Effector memory CD8-positive, alpha-beta T cell (primary cell): ENCODE data around the gene BCL2L13.
"Not testable (repeated sequence)": the region's sequence is repeated elsewhere in the genome, so short reads cannot be mapped to it uniquely, and the experiment has no call there.

ENCODE experiments used
- ATAC-seq: fragments of 150-1000 bp; cut with Tn5 transposase; replicated peaks from 2 replicates; pipeline ENCODE4 v1.10.0; 2021; ENCODE audit warnings: mild to moderate bottlenecking, moderate library complexity
- DNase-seq, 3 experiments: peaks; one replicate each; pipeline ENCODE4 v3.0.0; 2021
- H3K27ac Mint-ChIP-seq, 2 donors: one replicate each; pipeline ENCODE4 v1.8.0; 2022; ENCODE audit warnings: mild to moderate bottlenecking in 2 of 2, mixed read lengths in 2 of 2, moderate library complexity in 2 of 2
- H3K27me3 Mint-ChIP-seq, 2 donors: one replicate each; pipeline ENCODE4 v1.8.0; 2022; ENCODE audit warnings: mixed read lengths in 2 of 2
- H3K36me3 Mint-ChIP-seq: one replicate; pipeline ENCODE4 v1.8.0; 2022; ENCODE audit warnings: mild to moderate bottlenecking, moderate library complexity, mixed read lengths; ENCODE audit not compliant: insufficient read depth
- H3K4me1 Mint-ChIP-seq, 2 donors: one replicate each; pipeline ENCODE4 v1.8.0; 2022; ENCODE audit warnings: low read depth in 2 of 2, mixed read lengths in 2 of 2
- H3K4me3 Mint-ChIP-seq, 2 donors: one replicate each; pipeline ENCODE4 v1.8.0; 2022; ENCODE audit warnings: mild to moderate bottlenecking in 2 of 2, mixed read lengths in 2 of 2, moderate library complexity in 2 of 2
- H3K9me3 Mint-ChIP-seq, 2 donors: one replicate each; pipeline ENCODE4 v1.8.0; 2022; ENCODE audit warnings: mixed read lengths in 2 of 2

BCL2L13 gene

DNA sequence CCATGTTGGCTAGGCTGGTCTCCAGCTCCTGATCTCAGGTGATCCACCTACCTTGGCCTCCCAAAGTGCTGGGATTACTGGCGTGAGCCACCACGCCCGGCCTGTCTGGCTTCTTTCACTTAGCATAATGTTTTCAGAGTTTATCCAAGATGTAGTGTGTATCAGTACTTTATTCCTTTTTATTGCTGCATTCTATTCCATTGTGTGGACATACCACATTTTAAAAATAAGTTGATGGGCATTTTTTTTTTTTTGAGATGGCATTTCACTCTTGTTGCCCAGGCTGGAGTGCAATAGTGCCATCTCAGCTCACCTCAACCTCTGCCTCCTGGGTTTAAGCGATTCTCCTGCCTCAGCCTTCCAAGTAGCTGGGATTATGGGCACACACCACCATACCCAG, 3.8 kb downstream of the BCL2L13 start:
- not testable (repeated sequence) for DNase-seq, H3K9me3 Mint-ChIP-seq, H3K4me3 Mint-ChIP-seq, H3K27me3 Mint-ChIP-seq, ATAC-seq, H3K27ac Mint-ChIP-seq
- Mint-ChIP-seq H3K36me3 (peaks cover 42% of the 10 kb centered on the region), H3K4me1 (peaks cover 16 to 34% of the 10 kb centered on the region in 2 donors)

DNA sequence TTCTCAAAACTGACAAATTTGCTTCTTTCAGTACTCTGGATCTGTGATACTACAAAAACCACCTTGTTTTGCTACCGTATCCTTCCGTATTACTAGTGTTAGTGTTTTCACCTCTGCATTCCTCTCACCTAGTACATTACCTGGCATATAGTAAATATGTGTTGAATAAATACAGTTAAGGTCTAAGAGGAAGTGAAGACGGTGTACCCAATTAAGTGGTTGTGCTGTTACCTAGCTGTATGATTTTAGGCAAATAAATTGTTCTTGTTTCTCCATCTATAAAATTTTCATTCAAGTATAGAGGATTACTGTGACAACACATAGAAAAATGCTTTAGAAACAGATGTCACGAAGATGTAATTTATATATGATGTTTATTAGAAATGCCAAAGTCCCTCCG, 8.9 kb downstream of the BCL2L13 start:
- Mint-ChIP-seq H3K27me3 (no peaks in the 10 kb centered on the region), H3K4me1 (peaks cover 1 to 12% of the 10 kb centered on the region in 2 donors), H3K27ac (no peak overlapping the region), H3K9me3 (no peaks in the 10 kb centered on the region), H3K36me3 (peaks cover 12% of the 10 kb centered on the region), H3K4me3 (no peak overlapping the region)
- DNase-seq = no peak
- ATAC-seq = no peak

DNA sequence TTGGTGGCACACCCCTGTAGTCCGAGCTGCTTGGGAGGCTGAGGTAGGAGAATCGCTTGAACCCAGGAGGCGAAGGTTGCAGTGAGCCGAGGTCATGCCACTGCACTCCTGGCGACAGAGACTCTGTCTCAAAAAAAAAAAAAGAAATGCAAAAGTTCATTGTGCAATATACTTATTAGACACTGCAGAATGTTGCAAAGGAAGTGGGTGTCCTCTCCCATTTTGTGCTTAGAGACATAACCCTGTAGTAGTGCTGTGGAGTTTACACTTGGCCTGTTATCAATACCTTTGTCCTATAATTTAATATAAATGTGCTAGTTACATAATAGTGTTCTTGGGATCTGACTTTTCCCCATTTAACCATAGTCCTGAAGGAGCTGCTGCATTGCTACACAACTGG, 9.4 kb downstream of the BCL2L13 start:
- DNase-seq (no peak), ATAC-seq (no peak)
- Mint-ChIP-seq H3K27ac (no peak overlapping the region), H3K4me3 (no peak overlapping the region), H3K4me1 (peaks cover 1 to 6% of the 10 kb centered on the region in 2 donors), H3K36me3 (peaks cover 12% of the 10 kb centered on the region), H3K9me3 (no peaks in the 10 kb centered on the region), H3K27me3 (no peaks in the 10 kb centered on the region)

DNA sequence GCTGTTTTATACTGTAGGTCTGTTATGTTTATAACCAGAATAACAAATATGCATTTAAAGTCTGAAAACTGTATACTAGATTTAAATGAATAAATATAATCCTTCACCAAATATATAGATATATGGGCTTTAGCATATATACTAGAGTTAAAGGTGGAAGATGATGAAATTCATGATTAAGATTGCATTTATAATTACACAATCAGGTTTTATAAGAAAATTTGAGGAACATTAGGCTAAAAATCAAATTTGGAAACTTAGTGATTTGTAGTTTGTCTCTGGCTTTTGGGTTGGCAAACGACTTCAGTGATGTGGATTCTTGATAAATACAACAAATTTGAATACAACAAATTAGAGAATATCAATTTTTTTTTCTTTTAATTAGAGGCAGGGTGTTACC, 10.0 kb downstream of the BCL2L13 start:
- Mint-ChIP-seq H3K4me3 (no peak overlapping the region), H3K4me1 (peaks cover 1 to 5% of the 10 kb centered on the region in 2 donors), H3K36me3 (peaks cover 12% of the 10 kb centered on the region), H3K27me3 (no peaks in the 10 kb centered on the region), H3K9me3 (no peaks in the 10 kb centered on the region), H3K27ac (no peak overlapping the region)
- DNase-seq (no peak), ATAC-seq (no peak)

DNA sequence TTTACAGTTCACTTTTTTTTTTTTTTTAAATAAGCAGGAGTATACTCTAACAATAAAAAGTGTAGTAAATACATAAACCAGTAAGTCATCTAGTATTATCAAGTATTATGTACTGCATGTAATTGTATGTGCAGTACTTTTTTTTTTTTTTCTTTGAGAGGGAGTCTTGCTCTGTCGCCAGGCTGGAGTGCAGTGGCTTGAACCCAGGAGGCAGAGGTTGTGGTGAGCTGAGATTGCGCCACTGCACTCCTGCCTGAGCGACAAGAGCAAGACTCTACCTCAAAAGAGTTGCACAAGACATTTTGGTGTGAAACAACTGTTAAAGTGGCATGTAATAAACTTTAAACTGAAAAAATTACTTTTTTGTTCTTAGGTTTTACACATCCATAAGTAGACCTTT, 16.7 kb downstream of the BCL2L13 start:
- no peak for DNase-seq
- Mint-ChIP-seq H3K27me3 (no peaks in the 10 kb centered on the region), H3K9me3 (no peaks in the 10 kb centered on the region), H3K27ac (no peak overlapping the region), H3K4me1 (no peaks in the 10 kb centered on the region), H3K36me3 (peaks cover 42% of the 10 kb centered on the region), H3K4me3 (no peak overlapping the region)
- no peak for ATAC-seq

DNA sequence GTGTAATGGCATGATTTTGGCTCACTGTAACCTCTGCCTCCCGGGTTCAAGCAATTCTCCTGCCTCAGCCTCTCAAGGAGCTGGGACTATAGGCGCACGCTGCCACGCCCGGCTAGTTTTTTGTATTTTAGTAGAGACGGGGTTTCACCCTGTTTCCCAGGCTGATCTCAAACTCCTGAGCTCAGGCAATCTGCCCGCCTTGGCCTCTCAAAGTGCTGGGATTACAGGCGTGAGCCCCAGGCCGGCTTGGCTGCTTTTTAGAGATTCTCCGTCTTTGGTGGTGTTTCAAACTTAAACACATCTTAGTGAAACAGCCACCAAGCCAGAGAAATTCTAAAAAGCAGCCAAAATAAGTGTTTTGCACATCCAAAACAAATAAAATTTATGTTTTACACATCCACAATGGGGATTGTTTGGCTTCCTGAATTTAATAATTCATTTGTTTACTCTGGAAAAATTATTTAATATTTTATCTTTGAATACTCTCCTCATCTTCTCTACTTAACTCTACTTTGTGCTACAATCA, 18.4 kb downstream of the BCL2L13 start:
- Mint-ChIP-seq H3K27me3 (no peaks in the 10 kb centered on the region), H3K9me3 (no peaks in the 10 kb centered on the region), H3K36me3 (peaks cover 56% of the 10 kb centered on the region), H3K27ac (peak overlapping the region in 1 of 2 donors; percentile 35), H3K4me3 (no peak overlapping the region), H3K4me1 (no peaks in the 10 kb centered on the region)
- DNase-seq = no peak
- no peak for ATAC-seq

DNA sequence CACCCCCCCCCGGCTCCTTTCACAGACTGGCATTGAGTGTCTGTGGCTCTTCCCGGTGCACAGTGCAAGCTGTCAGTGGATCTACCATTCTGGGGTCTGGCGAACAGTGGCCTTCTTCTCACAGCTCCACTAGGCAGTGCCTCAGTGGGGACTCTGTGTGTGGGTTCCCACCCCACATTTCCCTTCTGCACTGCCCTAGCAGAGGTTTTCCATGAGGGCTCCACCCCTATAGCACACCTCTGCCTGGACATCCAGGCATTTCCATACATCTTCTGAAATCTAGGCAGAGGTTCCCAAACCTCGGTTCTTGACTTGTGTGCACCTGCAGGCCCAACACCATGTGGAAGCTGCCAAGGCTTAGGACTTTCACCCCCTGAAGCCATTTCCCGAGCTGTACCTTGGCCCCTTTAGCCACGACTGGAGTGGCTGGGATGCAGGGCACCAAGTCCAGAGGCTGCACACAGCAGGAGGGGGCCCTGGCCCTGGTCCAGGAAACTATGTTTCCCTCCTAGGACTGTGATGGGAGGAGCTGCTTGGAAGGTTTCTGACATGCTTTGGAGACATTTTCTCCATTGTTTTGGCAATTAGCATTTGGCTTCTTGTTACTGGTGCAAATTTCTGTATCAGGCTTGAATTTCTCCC, 26.0 kb downstream of the BCL2L13 start:
- H3K27me3 Mint-ChIP-seq = no peaks in the 10 kb centered on the region
- peaks cover 4 to 14% of the 10 kb centered on the region in 2 donors for H3K4me1 Mint-ChIP-seq
- ATAC-seq (no peak), DNase-seq (no peak)
- no peaks in the 10 kb centered on the region for H3K9me3 Mint-ChIP-seq
- H3K4me3 Mint-ChIP-seq = no peak overlapping the region
- peaks cover 46% of the 10 kb centered on the region for H3K36me3 Mint-ChIP-seq
- no peak overlapping the region for H3K27ac Mint-ChIP-seq

DNA sequence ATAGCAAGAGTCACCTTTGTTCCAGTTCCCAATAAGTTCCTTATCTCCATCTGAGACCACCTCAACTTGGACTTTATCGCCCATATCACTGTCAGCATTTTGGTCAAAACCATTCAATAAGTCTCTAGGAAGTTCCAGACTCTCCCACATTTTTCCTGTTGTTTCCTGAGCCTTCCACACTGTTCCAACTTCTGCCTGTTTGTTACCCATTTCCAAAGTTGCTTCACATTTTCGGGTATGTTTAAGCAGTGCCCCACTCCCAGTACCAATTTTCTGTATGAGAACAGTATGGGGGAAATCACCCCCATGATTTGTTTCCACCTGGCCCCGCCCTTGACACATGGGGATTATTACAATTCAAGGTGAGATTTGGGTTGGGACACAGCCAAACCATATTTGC, 26.7 kb downstream of the BCL2L13 start:
- H3K27me3 Mint-ChIP-seq = no peaks in the 10 kb centered on the region
- H3K27ac Mint-ChIP-seq = peak overlapping the region in 1 of 2 donors; percentile 0
- peaks cover 4 to 14% of the 10 kb centered on the region in 2 donors for H3K4me1 Mint-ChIP-seq
- no peaks in the 10 kb centered on the region for H3K9me3 Mint-ChIP-seq
- ATAC-seq = no peak
- DNase-seq = no peak
- H3K36me3 Mint-ChIP-seq = peaks cover 44% of the 10 kb centered on the region
- no peak overlapping the region for H3K4me3 Mint-ChIP-seq

DNA sequence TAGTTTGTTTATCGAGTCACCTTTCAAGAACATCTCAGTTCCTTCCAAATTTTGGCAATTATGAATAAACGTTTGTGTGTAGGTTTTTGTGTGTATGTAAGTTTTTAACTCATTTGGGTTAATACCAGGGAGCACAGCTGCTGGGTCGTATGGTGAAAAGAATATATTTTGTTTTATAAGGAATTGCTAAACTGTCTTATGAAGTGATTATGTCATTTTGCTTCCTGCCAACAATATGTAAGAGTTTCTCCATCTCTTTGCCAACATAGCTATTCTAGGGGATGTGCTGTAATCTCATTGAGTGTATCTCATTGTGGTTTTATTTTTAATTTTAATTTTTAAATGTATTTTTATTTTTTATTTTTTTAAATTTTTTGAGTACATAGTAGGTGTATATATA, 27.3 kb downstream of the BCL2L13 start:
- Mint-ChIP-seq H3K4me3 (no peak overlapping the region), H3K27ac (peak overlapping the region in 1 of 2 donors; percentile 0), H3K4me1 (peaks cover 4 to 14% of the 10 kb centered on the region in 2 donors), H3K36me3 (peaks cover 38% of the 10 kb centered on the region), H3K27me3 (no peaks in the 10 kb centered on the region), H3K9me3 (no peaks in the 10 kb centered on the region)
- DNase-seq (no peak), ATAC-seq (no peak)

DNA sequence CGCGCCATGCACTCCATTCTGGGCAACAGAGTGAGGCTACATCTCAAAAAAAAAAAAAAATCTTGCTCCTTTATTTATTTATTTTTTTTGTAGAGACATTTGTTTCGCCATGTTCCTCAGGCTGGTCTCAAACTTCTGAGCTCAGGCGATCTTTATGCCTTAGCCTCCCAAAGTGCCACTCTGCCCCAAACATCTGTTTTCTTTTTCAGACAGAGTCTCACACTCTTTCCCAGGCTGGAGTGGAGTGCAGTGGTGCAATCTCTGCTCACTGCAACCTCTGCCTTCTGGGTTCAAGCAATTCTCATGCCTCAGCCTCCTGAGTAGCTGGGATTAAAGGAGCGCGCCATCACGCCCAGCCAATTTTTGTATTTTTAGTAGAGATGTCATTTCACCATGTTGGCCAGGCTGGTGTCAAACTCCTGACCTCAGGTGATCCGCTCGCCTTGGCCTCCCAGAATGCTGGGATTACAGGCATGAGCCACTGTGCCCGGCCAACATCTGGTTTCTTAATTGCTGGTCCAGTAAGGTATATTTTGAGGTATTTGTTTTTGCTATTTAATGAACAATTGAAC, 33.0 kb downstream of the BCL2L13 start:
- not testable (repeated sequence) for H3K4me3 Mint-ChIP-seq, DNase-seq, H3K9me3 Mint-ChIP-seq, H3K36me3 Mint-ChIP-seq, H3K27me3 Mint-ChIP-seq, ATAC-seq, H3K27ac Mint-ChIP-seq
- peaks cover 9 to 33% of the 10 kb centered on the region in 2 donors for H3K4me1 Mint-ChIP-seq

DNA sequence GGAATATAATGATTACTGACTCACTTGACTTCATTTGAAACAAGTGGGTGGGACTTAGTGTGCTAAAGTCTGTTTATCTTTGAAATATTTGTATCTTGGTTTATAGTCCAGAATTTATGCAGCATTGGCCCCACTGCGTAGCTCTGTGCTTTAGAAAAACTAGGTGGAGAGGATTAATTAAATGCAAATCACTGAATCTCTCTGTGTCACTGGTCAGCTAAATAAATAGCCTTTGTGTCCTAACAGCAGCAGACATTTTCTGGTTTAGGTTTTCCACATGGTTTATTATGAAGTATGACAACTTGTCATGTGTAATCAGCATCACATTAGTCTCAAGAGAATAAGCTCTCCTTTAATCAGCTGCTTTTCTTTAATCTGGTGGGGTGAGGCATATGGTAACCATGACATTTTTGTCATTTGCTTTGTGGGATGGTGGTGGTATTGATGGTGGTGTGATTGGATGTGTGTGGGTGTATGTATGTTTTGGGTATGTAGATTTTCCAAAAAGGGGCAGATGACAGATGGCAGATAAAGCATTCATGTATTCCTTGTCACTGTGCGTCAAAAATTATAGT, 33.9 kb downstream of the BCL2L13 start:
- H3K9me3 Mint-ChIP-seq = no peaks in the 10 kb centered on the region
- ATAC-seq (no peak), DNase-seq (no peak)
- no peak overlapping the region for H3K4me3 Mint-ChIP-seq
- H3K4me1 Mint-ChIP-seq = peaks cover 9 to 29% of the 10 kb centered on the region in 2 donors
- no peak overlapping the region for H3K27ac Mint-ChIP-seq
- H3K27me3 Mint-ChIP-seq = no peaks in the 10 kb centered on the region
- peaks cover 4% of the 10 kb centered on the region for H3K36me3 Mint-ChIP-seq

DNA sequence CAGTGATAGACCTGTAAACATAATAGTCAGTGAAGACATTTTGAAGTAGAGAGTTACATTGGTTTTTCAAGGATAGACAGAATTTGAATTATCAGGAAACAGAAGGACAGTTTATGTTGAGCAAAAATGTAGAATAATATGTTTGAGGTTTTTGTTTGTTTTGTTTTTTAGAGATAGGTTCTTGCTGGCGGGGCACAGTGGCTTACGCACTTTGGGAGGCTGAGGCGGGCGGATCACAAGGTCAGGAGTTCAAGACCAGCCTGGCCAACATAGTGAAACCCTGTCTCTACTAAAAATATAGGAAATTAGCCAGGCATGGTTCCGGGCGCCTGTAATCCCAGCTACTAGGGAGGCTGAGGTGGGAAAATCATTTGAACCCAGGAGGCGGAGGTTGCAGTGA, 35.6 kb downstream of the BCL2L13 start:
- Mint-ChIP-seq H3K9me3 (no peaks in the 10 kb centered on the region), H3K36me3 (peaks cover 4% of the 10 kb centered on the region), H3K27me3 (no peaks in the 10 kb centered on the region), H3K4me3 (no peak overlapping the region), H3K27ac (no peak overlapping the region), H3K4me1 (peaks cover 9 to 30% of the 10 kb centered on the region in 2 donors)
- no peak for ATAC-seq
- DNase-seq = no peak

DNA sequence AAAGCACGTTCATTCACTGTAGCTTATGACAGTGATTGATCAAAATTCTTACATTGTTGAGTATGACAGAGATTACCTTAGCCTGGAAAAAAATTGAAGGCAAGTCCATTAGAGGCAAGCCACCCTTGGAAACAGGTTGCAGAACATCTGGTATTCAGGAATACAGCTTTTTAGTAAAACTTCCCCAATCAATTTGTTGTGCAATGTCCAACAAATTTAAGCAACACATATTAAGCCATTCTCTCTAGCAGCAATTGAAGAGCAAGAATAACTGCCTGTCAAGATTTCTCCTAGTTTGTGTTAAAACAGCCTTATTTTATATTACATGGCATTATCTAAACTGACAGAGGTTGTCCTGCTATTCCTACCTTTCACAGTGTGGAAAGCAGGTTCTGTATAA, 37.0 kb downstream of the BCL2L13 start:
- Mint-ChIP-seq H3K4me1 (peaks cover 9 to 30% of the 10 kb centered on the region in 2 donors), H3K4me3 (no peak overlapping the region), H3K36me3 (no peaks in the 10 kb centered on the region), H3K27me3 (no peaks in the 10 kb centered on the region), H3K9me3 (no peaks in the 10 kb centered on the region), H3K27ac (peak overlapping the region in 1 of 2 donors; percentile 68)
- DNase-seq (no peak), ATAC-seq (no peak)

DNA sequence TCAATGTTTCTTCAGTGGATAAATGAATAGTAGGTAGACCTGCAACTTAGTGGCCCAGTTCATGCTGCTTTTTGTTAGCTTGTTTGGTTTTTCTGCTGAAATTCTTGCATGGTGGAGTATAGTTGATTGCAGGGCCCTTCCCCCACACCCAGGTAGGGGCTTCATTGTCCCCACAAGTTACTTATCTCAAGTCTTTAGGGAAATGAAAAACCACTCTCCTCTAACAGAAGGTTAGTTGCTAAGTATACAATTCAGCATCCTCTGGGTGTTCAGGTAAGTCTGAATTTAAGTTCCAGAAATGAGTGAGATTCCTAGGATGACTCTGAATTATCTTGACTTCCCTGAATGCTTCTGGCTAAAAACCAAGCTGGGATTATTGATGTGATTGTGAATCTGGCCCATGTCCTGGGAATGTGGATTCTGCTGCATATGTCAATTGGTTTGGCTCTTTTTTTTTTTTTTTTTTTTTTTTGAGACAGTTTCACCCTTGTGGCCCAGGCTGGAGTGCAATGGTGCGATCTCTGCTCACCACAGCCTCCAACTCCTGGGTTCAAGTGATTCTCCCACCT, 40.3 kb downstream of the BCL2L13 start:
- Mint-ChIP-seq H3K4me1 (peaks cover 4 to 21% of the 10 kb centered on the region in 2 donors), H3K9me3 (no peaks in the 10 kb centered on the region), H3K27ac (peak overlapping the region in 1 of 2 donors; percentile 28), H3K27me3 (no peaks in the 10 kb centered on the region), H3K36me3 (no peaks in the 10 kb centered on the region), H3K4me3 (no peak overlapping the region)
- ATAC-seq (no peak), DNase-seq (no peak)
